T follicular helper cell (primary cell): ENCODE data around the gene ETS2.

Source experiments
- DNase-seq: peaks from one replicate; pipeline ENCODE4 v3.0.0-alpha.2; 2020; ENCODE audit warnings: low read depth

The ETS2 gene

DNA sequence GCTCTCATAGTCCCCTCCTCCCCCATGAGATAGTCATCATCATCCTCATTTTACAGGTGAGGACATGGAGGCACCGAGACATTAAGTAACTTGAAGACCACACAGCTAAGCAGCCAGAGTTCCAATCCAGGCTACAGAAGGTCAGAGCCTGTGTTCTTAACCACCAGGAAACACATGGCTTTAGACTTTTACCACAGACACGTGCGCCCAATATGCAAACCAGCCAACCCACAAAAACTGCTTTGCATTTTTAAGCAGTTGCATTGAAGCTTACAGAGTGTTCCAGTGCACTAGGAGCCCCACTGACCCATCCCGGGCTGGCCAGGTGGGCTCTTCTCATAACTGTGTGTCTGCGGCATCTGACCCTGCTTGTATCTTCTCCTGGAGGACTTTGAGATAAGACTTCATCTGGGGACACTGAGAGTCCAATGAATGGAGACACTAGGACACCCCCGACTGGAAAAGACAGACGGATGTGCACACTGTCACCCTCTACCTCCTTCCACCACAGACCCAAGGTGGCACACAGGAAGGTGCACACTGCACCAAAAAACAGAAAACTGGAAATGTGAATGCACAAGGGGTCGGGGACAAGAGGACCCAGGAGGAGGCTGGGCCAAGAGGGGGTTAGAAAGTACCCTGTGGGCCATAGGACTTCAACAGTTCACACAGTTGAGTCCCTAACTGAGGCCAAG, 56.4 kb downstream of the ETS2 start:
- no peak for DNase-seq

DNA sequence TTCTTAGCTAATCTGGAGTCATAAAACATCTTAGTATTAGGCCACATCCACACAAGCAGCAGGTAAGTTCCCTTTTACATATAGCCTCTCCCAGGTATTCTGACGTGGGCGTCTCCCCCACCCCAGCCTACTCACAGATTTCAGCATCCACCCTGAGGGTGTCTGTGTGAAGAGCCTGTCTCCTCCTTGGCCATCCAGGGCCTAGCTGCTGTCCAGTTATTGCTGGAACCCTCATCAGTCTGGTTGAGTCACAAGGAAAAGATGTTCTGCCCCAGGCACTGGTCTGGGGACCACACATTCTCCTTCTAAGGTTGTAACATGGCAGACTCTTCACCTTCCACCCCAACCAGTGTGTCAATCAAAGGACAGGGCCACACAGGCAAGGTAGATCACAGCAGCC, 57.6 kb downstream of the ETS2 start:
- DNase-seq, result no peak

DNA sequence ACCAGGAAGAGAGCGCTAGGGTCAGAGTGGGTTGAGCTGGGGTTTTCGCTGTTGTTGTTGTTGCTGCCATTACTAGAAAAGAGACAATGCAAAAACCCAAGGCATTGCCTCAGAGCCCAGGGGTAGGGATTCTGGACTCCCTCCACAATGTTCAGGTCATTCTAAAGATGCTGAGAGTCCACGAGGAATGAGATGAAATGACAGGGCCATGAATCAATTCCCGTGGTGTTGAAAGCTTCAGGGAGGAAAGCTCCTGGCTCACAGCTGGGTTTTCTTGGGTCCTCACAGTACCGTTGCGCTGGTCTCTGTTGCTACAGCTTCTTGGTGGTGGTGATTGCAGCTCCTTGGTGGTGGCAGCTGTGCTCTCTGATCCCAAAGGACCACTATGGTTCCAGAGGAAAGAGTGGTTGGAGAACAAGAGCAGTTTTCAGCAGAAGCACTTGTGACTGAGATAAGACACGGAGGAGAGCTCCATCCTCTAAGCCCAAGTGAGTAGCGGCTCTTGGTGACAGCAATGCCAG, 58.2 kb downstream of the ETS2 start:
- DNase-seq, result no peak

DNA sequence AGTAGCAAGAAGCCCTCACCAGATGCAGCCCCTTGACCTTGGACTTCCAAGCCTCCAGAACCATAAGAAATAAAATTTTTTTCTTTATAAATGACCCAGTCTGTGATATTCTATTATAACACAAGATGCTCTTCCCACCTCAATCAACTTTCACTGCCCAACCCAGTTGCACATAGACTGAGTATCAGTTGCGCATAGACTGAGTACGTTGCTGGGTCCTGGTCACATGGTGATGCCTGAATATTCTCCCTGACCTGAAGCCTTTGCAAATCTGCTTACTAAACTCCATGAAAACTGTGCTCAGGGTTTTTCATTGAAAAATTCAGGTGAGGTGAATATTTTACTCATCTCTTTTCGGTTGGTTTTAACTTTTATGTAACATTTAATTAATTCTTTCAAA, 59.2 kb downstream of the ETS2 start:
- no peak for DNase-seq

DNA sequence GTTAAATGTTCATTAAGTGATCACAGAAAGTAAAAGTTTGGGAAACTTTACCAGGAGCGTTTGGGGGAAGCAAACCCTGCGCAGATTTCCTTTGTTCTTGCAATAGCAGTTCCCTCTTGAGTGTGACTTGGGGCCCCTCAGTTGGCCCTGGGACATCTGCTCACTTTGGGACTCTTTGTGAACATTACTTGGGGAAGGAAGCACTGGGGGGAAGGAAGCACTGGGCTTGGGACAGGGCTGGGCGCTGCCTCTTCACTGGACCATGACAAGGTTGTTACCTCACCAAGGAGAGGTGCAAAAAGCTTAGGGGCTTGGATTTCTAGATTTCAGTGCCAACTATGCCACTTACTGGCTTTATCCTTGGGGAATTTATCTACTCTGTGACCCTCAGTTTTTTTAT, 63.5 kb downstream of the ETS2 start:
- no peak for DNase-seq

DNA sequence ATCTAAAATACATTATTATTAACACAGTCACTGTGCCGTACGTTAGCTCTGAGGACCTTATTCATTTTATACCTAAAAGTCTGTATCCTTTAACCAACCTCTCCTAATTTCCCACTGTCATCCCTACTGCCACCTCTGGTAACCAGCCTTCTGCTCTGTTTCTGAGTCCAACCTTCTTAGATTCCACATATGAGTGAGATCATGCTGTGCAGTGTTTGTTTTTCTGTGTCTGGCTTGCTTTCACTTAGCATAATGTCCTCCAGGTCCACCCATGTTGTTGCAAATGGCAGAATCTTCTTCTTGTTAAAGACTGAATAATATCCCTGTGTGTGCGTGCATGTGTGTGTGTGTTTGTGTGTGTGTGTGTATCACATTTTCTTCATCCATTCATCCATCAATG, 64.2 kb downstream of the ETS2 start:
- DNase-seq, result no peak
